ENCODE measurements around the gene CCDC43. TPM values are rescaled to one million over a fixed set of nuclear protein-coding genes. Genes with fewer than 3 reads are reported as not detected.
"Not testable (repeated sequence)": the region's sequence is repeated elsewhere in the genome, so short reads cannot be mapped to it uniquely, and the experiment has no call there.

CCDC43 gene, protein sequence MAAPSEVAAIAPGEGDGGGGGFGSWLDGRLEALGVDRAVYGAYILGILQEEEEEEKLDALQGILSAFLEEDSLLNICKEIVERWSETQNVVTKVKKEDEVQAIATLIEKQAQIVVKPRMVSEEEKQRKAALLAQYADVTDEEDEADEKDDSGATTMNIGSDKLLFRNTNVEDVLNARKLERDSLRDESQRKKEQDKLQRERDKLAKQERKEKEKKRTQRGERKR
- total RNA-seq, result 29.7 TPM

DNA sequence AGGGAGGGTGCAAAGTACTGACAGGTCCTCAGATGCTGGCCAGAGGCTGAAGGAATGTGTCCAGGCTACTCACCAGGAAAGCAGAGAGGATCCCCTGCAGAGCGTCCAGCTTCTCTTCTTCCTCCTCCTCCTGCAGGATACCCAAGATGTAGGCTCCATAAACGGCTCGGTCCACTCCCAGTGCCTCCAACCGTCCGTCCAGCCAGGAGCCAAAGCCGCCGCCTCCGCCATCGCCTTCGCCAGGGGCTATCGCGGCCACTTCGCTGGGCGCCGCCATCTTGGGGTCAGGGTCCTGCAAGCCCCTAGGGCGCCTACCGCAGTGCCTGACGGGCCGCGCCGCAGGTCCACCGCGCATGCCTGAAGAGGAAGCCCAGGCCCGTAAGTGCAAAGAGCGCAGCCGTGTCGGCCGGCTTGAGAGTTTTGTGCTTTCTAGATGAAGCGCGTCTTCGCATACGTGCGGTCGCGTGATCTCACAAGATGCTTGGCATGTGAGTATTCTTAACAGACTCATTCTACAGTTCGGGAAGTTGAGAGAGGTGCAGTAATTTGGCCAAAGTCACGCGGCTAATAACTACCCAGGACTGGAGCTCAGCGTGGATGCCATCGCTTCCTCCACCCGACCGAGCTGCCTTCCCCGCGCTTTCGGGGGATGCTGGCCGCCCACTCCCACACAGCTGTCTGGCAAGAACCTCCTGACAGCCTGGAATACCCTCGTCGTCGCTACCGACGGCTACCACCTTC, at the start of gene CCDC43:
CCDC43 (minus strand) TSS at position 300 of the 741 bp plus-strand sequence; CDS start at position 277, 23 bp downstream.
- peaks cover 0 to 2% (median 2%) of the 10 kb centered on the region in 3 donors for H3K36me3 ChIP-seq (ENCODE audit: control insufficient read depth in 3 of 3, insufficient read depth in 3 of 3, low read length in 3 of 3)
- no peaks in the 10 kb centered on the region for H3K9me3 ChIP-seq (ENCODE audit: control insufficient read depth in 3 of 3, low read length in 3 of 3)
- no peaks in the 10 kb centered on the region for H3K27me3 ChIP-seq (ENCODE audit: control insufficient read depth in 3 of 3, insufficient read depth in 3 of 3, low read length in 3 of 3)
- peaks cover 11 to 33% (median 25%) of the 10 kb centered on the region in 3 donors for H3K4me1 ChIP-seq (ENCODE audit: control insufficient read depth in 3 of 3, insufficient read depth in 3 of 3, low read length in 3 of 3)
- H3K4me3 ChIP-seq (ENCODE audit: low read length in 3 of 3), result peak within 1 kb of the TSS; percentile 92 to 100 (median 97)
- peak within 1 kb of the TSS; percentile 74 for H3K27ac ChIP-seq (ENCODE audit: low read depth, low read length)
- peak within 1 kb of the TSS; percentile 88 to 97 (median 97) for H3K9ac ChIP-seq (ENCODE audit: low read depth in 1 of 3, low read length in 3 of 3)

DNA sequence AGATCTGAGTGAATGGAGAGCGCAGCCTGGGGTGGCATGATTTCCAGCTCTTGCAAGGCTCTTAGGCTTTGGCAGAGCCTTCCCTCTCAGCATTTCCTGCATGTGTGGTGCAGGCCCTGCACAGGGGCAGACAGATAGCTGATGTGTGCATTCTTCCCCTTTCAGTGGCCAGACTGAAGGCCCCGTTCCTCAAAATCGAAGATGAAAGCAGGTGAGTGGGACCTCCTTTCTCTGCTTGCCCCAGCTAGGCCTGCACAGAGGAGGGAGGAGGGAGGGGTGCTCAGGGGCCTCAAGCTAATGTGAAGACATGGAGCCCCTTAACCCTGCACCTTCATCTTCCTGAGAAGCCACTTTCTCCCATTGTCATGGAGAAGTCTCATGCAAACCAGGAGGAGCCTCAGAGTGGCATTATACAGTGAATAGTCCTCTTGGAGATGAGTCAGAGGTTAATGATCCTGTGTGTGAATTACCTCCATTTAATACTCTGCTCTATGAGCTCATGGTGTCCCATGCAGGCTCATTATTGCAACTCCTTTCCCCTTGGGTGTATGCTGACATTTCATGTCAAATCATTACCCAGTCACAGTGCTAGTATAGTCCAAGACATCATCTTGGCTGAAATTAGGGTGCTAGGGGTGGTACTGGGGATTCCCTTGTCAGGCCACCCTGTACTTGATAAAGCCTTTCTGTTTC, 48.8 kb upstream of the CCDC43 start:
- H3K9me3 ChIP-seq (ENCODE audit: control insufficient read depth in 3 of 3, low read length in 3 of 3), result no peaks in the 10 kb centered on the region
- no peaks in the 10 kb centered on the region for H3K27me3 ChIP-seq (ENCODE audit: control insufficient read depth in 3 of 3, insufficient read depth in 3 of 3, low read length in 3 of 3)
- H3K4me3 ChIP-seq (ENCODE audit: low read length in 3 of 3), result no peak overlapping the region
- H3K9ac ChIP-seq (ENCODE audit: low read depth in 1 of 3, low read length in 3 of 3), result no peak overlapping the region
- H3K4me1 ChIP-seq (ENCODE audit: control insufficient read depth in 3 of 3, insufficient read depth in 3 of 3, low read length in 3 of 3), result peaks cover 0 to 10% (median 9%) of the 10 kb centered on the region in 3 donors
- peaks cover 4 to 6% (median 4%) of the 10 kb centered on the region in 3 donors for H3K36me3 ChIP-seq (ENCODE audit: control insufficient read depth in 3 of 3, insufficient read depth in 3 of 3, low read length in 3 of 3)
- no peak overlapping the region for H3K27ac ChIP-seq (ENCODE audit: low read depth, low read length)

DNA sequence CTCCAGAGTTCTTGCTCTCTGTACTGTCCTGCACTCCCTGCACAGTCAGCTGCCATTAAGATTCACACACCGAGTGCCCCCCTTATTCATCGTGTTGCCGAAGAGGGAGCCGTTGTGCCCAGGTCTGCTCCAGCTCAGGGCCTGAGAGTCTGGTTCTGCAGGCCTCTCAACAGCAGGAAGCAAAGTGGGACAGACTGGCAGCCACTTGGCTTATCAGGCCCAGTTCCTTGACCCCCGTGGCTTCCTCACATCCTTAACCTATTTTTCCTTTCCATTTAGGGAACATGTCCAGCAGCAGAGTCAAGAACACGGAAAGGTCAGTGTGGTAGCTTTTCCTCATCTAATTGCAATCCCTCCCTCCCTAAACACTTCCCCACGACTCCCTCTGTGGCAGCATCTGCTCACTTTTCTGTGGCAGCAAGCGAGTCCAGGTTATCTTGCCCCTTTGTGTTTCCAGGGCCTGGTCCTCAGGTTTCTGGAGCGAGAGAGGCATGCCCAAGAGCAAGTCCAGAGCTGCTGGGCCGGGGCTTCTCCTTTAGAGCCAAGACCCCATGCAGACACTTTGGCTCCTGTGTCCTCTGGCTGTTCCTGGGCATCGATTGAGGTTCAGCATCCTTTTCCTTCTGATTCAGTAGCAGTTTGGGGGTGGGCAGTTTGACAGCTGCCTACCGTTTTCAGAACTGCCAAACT, 47.1 kb upstream of the CCDC43 start:
- no peak overlapping the region for H3K4me3 ChIP-seq (ENCODE audit: low read length in 3 of 3)
- no peak overlapping the region for H3K27ac ChIP-seq (ENCODE audit: low read depth, low read length)
- peaks cover 0 to 10% (median 9%) of the 10 kb centered on the region in 3 donors for H3K4me1 ChIP-seq (ENCODE audit: control insufficient read depth in 3 of 3, insufficient read depth in 3 of 3, low read length in 3 of 3)
- peaks cover 4 to 6% (median 4%) of the 10 kb centered on the region in 3 donors for H3K36me3 ChIP-seq (ENCODE audit: control insufficient read depth in 3 of 3, insufficient read depth in 3 of 3, low read length in 3 of 3)
- no peak overlapping the region for H3K9ac ChIP-seq (ENCODE audit: low read depth in 1 of 3, low read length in 3 of 3)
- H3K27me3 ChIP-seq (ENCODE audit: control insufficient read depth in 3 of 3, insufficient read depth in 3 of 3, low read length in 3 of 3), result no peaks in the 10 kb centered on the region
- no peaks in the 10 kb centered on the region for H3K9me3 ChIP-seq (ENCODE audit: control insufficient read depth in 3 of 3, low read length in 3 of 3)

DNA sequence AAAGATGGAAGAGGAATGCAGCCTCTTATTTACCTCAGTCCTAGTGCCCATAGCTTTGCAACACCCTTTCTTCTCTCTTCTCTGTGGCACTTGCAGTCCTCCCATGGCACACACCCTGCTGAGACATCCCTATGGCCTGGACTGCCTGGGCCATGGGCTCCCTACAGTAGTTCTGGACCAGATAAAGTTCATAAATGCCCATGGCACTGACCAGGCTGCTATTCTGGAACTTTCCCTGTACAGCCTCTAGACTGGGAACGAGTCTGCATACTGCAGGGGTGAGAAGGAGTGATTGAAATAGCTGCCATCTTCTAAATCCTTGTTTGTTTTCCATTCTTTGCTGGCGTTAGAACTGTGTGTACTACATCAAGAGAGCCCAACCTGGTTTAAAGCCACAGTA, 44.7 kb upstream of the CCDC43 start:
- Histone ChIP-seq H3K9me3 (ENCODE audit: control insufficient read depth in 3 of 3, low read length in 3 of 3) (no peaks in the 10 kb centered on the region), H3K4me3 (ENCODE audit: low read length in 3 of 3) (no peak overlapping the region), H3K36me3 (ENCODE audit: control insufficient read depth in 3 of 3, insufficient read depth in 3 of 3, low read length in 3 of 3) (peaks cover 5 to 12% (median 6%) of the 10 kb centered on the region in 3 donors), H3K27me3 (ENCODE audit: control insufficient read depth in 3 of 3, insufficient read depth in 3 of 3, low read length in 3 of 3) (no peaks in the 10 kb centered on the region), H3K27ac (ENCODE audit: low read depth, low read length) (peak overlapping the region; percentile 36), H3K4me1 (ENCODE audit: control insufficient read depth in 3 of 3, insufficient read depth in 3 of 3, low read length in 3 of 3) (peaks cover 0 to 10% (median 9%) of the 10 kb centered on the region in 3 donors), H3K9ac (ENCODE audit: low read depth in 1 of 3, low read length in 3 of 3) (no peak overlapping the region)

DNA sequence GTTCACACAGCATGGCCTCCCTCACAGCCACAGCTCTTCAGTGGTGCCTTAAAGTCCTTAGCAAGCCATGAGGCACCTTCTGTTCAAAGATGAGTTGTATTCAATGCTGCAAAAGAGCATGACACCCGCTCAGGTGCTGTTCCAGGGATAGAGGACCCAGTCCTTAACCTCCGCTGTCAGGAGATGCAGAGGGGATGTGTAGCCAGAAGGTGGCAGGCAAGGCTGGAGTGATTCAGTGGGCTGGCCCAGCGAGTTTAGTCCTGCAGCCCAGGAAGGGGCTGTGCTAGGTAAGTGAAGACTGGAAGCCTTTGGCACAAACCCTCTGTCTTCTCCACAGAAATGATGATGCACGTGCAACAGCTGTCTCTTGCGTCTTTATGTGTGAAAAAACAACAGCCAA, 44.2 kb upstream of the CCDC43 start:
- Histone ChIP-seq H3K9ac (ENCODE audit: low read depth in 1 of 3, low read length in 3 of 3) (no peak overlapping the region), H3K27ac (ENCODE audit: low read depth, low read length) (peak overlapping the region; percentile 36), H3K27me3 (ENCODE audit: control insufficient read depth in 3 of 3, insufficient read depth in 3 of 3, low read length in 3 of 3) (no peaks in the 10 kb centered on the region), H3K4me3 (ENCODE audit: low read length in 3 of 3) (no peak overlapping the region), H3K36me3 (ENCODE audit: control insufficient read depth in 3 of 3, insufficient read depth in 3 of 3, low read length in 3 of 3) (peaks cover 5 to 12% (median 5%) of the 10 kb centered on the region in 3 donors), H3K4me1 (ENCODE audit: control insufficient read depth in 3 of 3, insufficient read depth in 3 of 3, low read length in 3 of 3) (peaks cover 0 to 10% (median 9%) of the 10 kb centered on the region in 3 donors), H3K9me3 (ENCODE audit: control insufficient read depth in 3 of 3, low read length in 3 of 3) (no peaks in the 10 kb centered on the region)

DNA sequence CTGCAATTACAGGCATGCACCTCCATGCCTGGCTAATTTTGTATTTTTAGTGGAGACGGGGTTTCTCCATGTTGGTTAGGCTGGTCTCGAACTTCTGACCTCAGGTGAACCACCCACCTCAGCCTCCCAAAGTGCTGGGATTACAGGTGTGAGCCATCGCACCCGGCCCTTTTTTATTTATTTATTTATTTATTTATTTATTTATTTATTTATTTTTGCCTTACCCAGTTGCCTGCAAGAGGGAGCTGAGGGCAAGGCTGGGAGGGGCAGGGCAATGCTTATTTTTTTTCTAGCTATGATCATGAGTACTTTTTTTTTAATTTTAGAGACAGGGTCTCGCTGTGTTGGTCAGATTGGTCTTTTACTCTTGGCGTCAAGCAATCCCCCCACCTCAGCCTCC, 36.5 kb upstream of the CCDC43 start:
- H3K27me3 ChIP-seq (ENCODE audit: control insufficient read depth in 3 of 3, insufficient read depth in 3 of 3, low read length in 3 of 3); H3K9ac ChIP-seq (ENCODE audit: low read depth in 1 of 3, low read length in 3 of 3); H3K36me3 ChIP-seq (ENCODE audit: control insufficient read depth in 3 of 3, insufficient read depth in 3 of 3, low read length in 3 of 3); H3K4me1 ChIP-seq (ENCODE audit: control insufficient read depth in 3 of 3, insufficient read depth in 3 of 3, low read length in 3 of 3); H3K4me3 ChIP-seq (ENCODE audit: low read length in 3 of 3); H3K9me3 ChIP-seq (ENCODE audit: control insufficient read depth in 3 of 3, low read length in 3 of 3); H3K27ac ChIP-seq (ENCODE audit: low read depth, low read length): not testable (repeated sequence)

DNA sequence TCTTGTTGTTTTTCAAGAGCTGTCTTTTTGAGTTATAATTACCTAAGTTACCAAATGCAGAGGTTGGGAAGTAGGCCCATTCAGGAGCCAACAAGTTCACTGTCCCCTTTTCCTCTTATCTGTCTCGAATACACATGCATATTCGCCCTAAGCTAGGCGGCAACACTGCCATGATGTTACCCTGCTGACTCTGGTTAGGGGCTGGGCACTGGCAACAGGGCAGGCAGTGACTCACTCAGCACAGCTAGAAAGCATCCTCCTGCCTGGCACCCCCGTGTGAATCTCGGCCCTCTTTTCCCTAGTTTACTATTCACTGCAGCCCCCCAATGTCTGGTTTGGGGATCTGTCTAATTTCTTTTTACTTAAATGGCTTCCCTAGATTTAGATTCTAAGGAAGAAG, 32.7 kb upstream of the CCDC43 start:
- no peak overlapping the region for H3K9ac ChIP-seq (ENCODE audit: low read depth in 1 of 3, low read length in 3 of 3)
- peaks cover 4 to 8% (median 4%) of the 10 kb centered on the region in 3 donors for H3K36me3 ChIP-seq (ENCODE audit: control insufficient read depth in 3 of 3, insufficient read depth in 3 of 3, low read length in 3 of 3)
- H3K27ac ChIP-seq (ENCODE audit: low read depth, low read length), result no peak overlapping the region
- no peaks in the 10 kb centered on the region for H3K27me3 ChIP-seq (ENCODE audit: control insufficient read depth in 3 of 3, insufficient read depth in 3 of 3, low read length in 3 of 3)
- H3K4me1 ChIP-seq (ENCODE audit: control insufficient read depth in 3 of 3, insufficient read depth in 3 of 3, low read length in 3 of 3), result no peaks in the 10 kb centered on the region
- no peaks in the 10 kb centered on the region for H3K9me3 ChIP-seq (ENCODE audit: control insufficient read depth in 3 of 3, low read length in 3 of 3)
- H3K4me3 ChIP-seq (ENCODE audit: low read length in 3 of 3), result no peak overlapping the region

DNA sequence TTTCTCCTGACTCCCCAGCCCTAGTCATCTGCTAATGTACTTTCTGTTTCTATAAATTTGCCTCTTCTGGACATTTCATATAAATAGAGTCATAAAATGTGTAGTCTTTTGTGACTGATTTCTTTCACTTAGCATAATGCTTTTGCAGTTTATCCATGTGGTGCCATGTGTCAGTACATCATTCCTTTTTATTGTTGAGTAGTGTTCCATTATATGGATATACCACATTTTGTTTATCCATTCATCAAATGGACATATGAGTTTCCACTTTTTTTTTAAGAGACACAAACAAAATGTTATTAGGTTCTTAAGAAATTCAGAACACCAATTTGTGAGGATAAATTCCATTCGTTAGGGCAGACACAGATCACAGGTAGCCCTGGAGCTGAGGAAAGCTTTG, 29.9 kb upstream of the CCDC43 start:
- no peaks in the 10 kb centered on the region for H3K4me1 ChIP-seq (ENCODE audit: control insufficient read depth in 3 of 3, insufficient read depth in 3 of 3, low read length in 3 of 3)
- no peaks in the 10 kb centered on the region for H3K27me3 ChIP-seq (ENCODE audit: control insufficient read depth in 3 of 3, insufficient read depth in 3 of 3, low read length in 3 of 3)
- peaks cover 4 to 8% (median 4%) of the 10 kb centered on the region in 3 donors for H3K36me3 ChIP-seq (ENCODE audit: control insufficient read depth in 3 of 3, insufficient read depth in 3 of 3, low read length in 3 of 3)
- no peaks in the 10 kb centered on the region for H3K9me3 ChIP-seq (ENCODE audit: control insufficient read depth in 3 of 3, low read length in 3 of 3)
- no peak overlapping the region for H3K27ac ChIP-seq (ENCODE audit: low read depth, low read length)
- H3K4me3 ChIP-seq (ENCODE audit: low read length in 3 of 3), result no peak overlapping the region
- H3K9ac ChIP-seq (ENCODE audit: low read depth in 1 of 3, low read length in 3 of 3), result no peak overlapping the region

DNA sequence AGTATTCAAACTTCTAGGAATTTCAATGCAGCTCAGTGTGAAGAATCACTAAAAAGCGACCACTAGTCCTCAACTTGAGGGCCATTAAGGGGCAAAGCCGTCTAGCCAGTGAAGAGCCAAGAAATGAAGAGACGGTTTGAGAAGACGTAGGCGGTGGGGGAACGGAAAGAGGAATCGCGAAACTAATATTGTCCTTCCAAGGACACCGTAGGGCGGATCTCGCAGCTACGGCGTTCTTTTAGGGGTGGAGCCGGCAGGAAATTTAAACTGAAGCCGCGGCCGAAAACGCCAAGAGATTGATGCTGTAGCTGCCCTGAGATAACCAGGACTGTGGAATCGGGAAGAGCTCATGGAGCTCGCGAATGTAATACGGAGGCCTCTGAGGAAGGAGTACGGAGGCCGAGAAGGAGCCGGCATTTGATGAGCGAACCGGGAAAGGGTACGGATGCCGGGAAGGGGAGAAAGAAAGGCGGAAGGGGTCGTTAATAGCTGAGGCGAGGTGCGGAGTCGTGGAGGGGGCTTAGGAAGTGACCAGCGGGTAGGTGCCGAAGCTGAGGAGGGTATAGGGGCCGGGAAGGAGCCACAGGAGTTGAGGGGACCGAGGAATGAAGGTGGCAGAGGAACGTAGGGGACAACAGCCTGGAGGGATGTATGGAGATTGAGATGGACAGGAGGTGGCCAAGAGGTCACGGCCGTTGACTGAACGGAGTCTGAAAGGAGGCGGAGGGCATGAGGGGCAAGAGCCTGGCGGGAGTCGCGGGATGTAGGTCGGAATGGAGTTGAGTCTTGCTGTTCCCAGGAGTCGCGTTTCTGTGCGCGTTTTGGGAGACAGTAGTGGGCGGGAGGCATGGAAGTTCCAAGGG, 19.1 kb upstream of the CCDC43 start, which contains the start of gene DBF4B:
DBF4B (plus strand) TSS at position 265 of the 863 bp plus-strand sequence; CDS start at position 421, 156 bp downstream.
- Histone ChIP-seq H3K9ac (ENCODE audit: low read depth in 1 of 3, low read length in 3 of 3) (peak within 1 kb of the TSS; percentile 86 to 91 (median 90)), H3K27me3 (ENCODE audit: control insufficient read depth in 3 of 3, insufficient read depth in 3 of 3, low read length in 3 of 3) (no peaks in the 10 kb centered on the region), H3K27ac (ENCODE audit: low read depth, low read length) (peak within 1 kb of the TSS; percentile 87), H3K4me1 (ENCODE audit: control insufficient read depth in 3 of 3, insufficient read depth in 3 of 3, low read length in 3 of 3) (peaks cover 7 to 17% (median 8%) of the 10 kb centered on the region in 3 donors), H3K36me3 (ENCODE audit: control insufficient read depth in 3 of 3, insufficient read depth in 3 of 3, low read length in 3 of 3) (no peaks in the 10 kb centered on the region), H3K4me3 (ENCODE audit: low read length in 3 of 3) (peak within 1 kb of the TSS; percentile 89 to 100 (median 100)), H3K9me3 (ENCODE audit: control insufficient read depth in 3 of 3, low read length in 3 of 3) (no peaks in the 10 kb centered on the region)
